ENCODE measurements around the gene BCL2L12.

DNA sequence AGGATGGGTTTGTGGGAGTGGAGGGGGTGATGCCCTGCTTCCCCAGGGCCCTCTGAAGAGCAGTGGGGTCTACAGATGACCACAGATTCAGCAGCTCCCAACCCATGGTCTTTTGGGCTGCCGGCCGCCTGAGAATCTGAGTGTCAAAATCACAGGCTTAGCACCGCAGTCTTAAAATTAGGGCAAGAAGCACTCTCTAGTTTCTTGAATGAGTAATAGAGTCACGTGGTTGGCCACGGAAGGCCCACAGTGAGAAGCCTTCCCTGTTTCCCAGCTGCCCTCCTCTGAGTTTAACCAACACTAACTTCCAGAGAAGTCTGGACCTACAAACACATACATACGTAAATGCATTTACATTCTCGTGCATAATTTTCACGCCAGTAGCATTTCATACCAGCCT, 16.5 kb downstream of the BCL2L12 start:
- TF ChIP-seq POLR2AphosphoS5 (IDR thresholded peaks at IDR 0.05) (no peak), POLR2A (IDR thresholded peaks at IDR 0.05) (no peak), EP300 (IDR thresholded peaks at IDR 0.05) (no peak)
- TF ChIP-seq, protein P1, sequence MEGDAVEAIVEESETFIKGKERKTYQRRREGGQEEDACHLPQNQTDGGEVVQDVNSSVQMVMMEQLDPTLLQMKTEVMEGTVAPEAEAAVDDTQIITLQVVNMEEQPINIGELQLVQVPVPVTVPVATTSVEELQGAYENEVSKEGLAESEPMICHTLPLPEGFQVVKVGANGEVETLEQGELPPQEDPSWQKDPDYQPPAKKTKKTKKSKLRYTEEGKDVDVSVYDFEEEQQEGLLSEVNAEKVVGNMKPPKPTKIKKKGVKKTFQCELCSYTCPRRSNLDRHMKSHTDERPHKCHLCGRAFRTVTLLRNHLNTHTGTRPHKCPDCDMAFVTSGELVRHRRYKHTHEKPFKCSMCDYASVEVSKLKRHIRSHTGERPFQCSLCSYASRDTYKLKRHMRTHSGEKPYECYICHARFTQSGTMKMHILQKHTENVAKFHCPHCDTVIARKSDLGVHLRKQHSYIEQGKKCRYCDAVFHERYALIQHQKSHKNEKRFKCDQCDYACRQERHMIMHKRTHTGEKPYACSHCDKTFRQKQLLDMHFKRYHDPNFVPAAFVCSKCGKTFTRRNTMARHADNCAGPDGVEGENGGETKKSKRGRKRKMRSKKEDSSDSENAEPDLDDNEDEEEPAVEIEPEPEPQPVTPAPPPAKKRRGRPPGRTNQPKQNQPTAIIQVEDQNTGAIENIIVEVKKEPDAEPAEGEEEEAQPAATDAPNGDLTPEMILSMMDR (IDR thresholded peaks at IDR 0.05), result no peak

Measured in upper lobe of left lung (tissue), 4 donors.